ENCODE results near the gene GORASP1.
A peak's percentile ranks its signal among the peaks of the same experiment; 100 is the strongest.

Gene GORASP1

GRCh38 chr3:39052583-39052982 is 54.8 kb downstream of the GORASP1 start:
- H3K4me3 ChIP-seq (ENCODE audit: low read depth, low read length), result peak overlapping the region; percentile 77
- ChIA-PET CTCF (no interaction called here), POLR2A (no interaction called here)
- no peaks in the 10 kb centered on the region for H3K4me1 ChIP-seq (ENCODE audit: control insufficient read depth, insufficient read depth, low read length)
- no peak for TF ChIP-seq ZNF140 (tag by site-specific recombination; IDR thresholded peaks at IDR 0.05)
- TF ChIP-seq INSM2 (tag by site-specific recombination; IDR thresholded peaks at IDR 0.05), result no peak
- TF ChIP-seq ZXDB (tag by site-specific recombination; IDR thresholded peaks at IDR 0.05), result 0 out of 2 replicates have a peak, but pooled peaks have one; percentile 2
- no peak for TF ChIP-seq KLF8 (tag by site-specific recombination; IDR thresholded peaks at IDR 0.05)
- TF ChIP-seq ZNF529 (tag by site-specific recombination; IDR thresholded peaks at IDR 0.05; ENCODE audit: insufficient replicate concordance), result no peak
- no peak for TF ChIP-seq ZNF48 (tag by site-specific recombination; IDR thresholded peaks at IDR 0.05)
- TF ChIP-seq HOXC10 (CRISPR knock-in tag; IDR thresholded peaks at IDR 0.05), result no peak
- TF ChIP-seq MYNN (tag by site-specific recombination; IDR thresholded peaks at IDR 0.05; ENCODE audit: borderline replicate concordance), result no peak
- no peak for TF ChIP-seq KLF16 (tag by site-specific recombination; IDR thresholded peaks at IDR 0.05)
- no peak for TF ChIP-seq SP7 (tag by site-specific recombination; IDR thresholded peaks at IDR 0.05)
- no peak for TF ChIP-seq ZNF768 (tag by site-specific recombination; IDR thresholded peaks at IDR 0.05)
- no peak for TF ChIP-seq ZNF670 (tag by site-specific recombination; IDR thresholded peaks at IDR 0.05; ENCODE audit: low read depth)
- TF ChIP-seq REST (tag by site-specific recombination; IDR thresholded peaks at IDR 0.05), result peak; percentile 36; the same call in 1 of the 2 replicates
- H3K36me3 ChIP-seq (ENCODE audit: control insufficient read depth in 2 of 2, insufficient read depth in 1 of 2, low read length in 2 of 2), result no peaks in the 10 kb centered on the region
- no peak overlapping the region; the same call in 1 of the 2 replicates for H3K27ac ChIP-seq (ENCODE audit: extremely low read depth, low read depth, low read length)
- no peaks in the 10 kb centered on the region for H3K9me3 ChIP-seq (ENCODE audit: control insufficient read depth, insufficient read depth, low read depth, low read length)

GRCh38 chr3:39051649-39052561 is 55.5 kb downstream of the GORASP1 start, which contains the start of the genes SCN11A and WDR48:
TSS of gene SCN11A (minus strand) at chr3:39051944. CDS start at chr3:38950362, 101,582 bp downstream.
TSS of gene WDR48 (plus strand) at chr3:39052016. CDS start at chr3:39052026, 10 bp downstream.
- Histone ChIP-seq H3K36me3 (ENCODE audit: control insufficient read depth in 2 of 2, insufficient read depth in 1 of 2, low read length in 2 of 2) (no peaks in the 10 kb centered on the region), H3K4me3 (ENCODE audit: low read depth, low read length) (peak within 1 kb of the TSS; percentile 77), H3K9me3 (ENCODE audit: control insufficient read depth, insufficient read depth, low read depth, low read length) (no peaks in the 10 kb centered on the region), H3K27ac (ENCODE audit: extremely low read depth, low read depth, low read length) (peak within 1 kb of the TSS; percentile 62), H3K4me1 (ENCODE audit: control insufficient read depth, insufficient read depth, low read length) (no peaks in the 10 kb centered on the region)
- ChIA-PET POLR2A (no interaction called here), CTCF (interaction anchor here (0.6 kb wide), 2 partner anchors 12 to 556 kb away, joined by 3 to 4 read pairs; no protein-coding TSS in a partner anchor)
- peak; percentile 46; the same call in 1 of the 2 replicates for TF ChIP-seq ZNF2 (tag by site-specific recombination; IDR thresholded peaks at IDR 0.05)
- peak; percentile 50 for TF ChIP-seq ZNF341 (tag by site-specific recombination; IDR thresholded peaks at IDR 0.05; ENCODE audit: low read depth)
- no peak for TF ChIP-seq ZNF174 (tag by site-specific recombination; IDR thresholded peaks at IDR 0.05)
- TF ChIP-seq ZNF623 (tag by site-specific recombination; IDR thresholded peaks at IDR 0.05), result no peak
- peak; percentile 96 for TF ChIP-seq ZBTB20 (tag by site-specific recombination; IDR thresholded peaks at IDR 0.05)
- no peak for TF ChIP-seq ZNF26 (tag by site-specific recombination; IDR thresholded peaks at IDR 0.05)
- no peak for TF ChIP-seq MEIS1 (CRISPR knock-in tag; IDR thresholded peaks at IDR 0.05; ENCODE audit: borderline replicate concordance)
- 0 out of 2 replicates have a peak, but pooled peaks have one; percentile 35 for TF ChIP-seq ZNF76 (tag by site-specific recombination; IDR thresholded peaks at IDR 0.05; ENCODE audit: borderline replicate concordance, low read depth)
- 0 out of 2 replicates have a peak, but pooled peaks have one; percentile 30 for TF ChIP-seq ZBTB21 (tag by site-specific recombination; IDR thresholded peaks at IDR 0.05)
- TF ChIP-seq KLF10 (tag by site-specific recombination; IDR thresholded peaks at IDR 0.05), result peak; percentile 42; the same call in 1 of the 2 replicates
- peak; percentile 42; the same call in 1 of the 2 replicates for TF ChIP-seq KLF7 (tag by site-specific recombination; IDR thresholded peaks at IDR 0.05; ENCODE audit: borderline replicate concordance)
- 0 out of 2 replicates have a peak, but pooled peaks have one; percentile 62 for TF ChIP-seq PBX3 (CRISPR knock-in tag; IDR thresholded peaks at IDR 0.05)
- peak; percentile 52; the same call in 1 of the 2 replicates for TF ChIP-seq ZBTB48 (tag by site-specific recombination; IDR thresholded peaks at IDR 0.05)
